Activated T-helper 1 cell treated with Interleukin-2 at 50 U/mL for 16 hours (primary cell): ENCODE results near the gene DAD1.
"Not testable (repeated sequence)": the region's sequence is repeated elsewhere in the genome, so short reads cannot be mapped to it uniquely, and the experiment has no call there.

Experiments
- DNase-seq: peaks from one replicate; pipeline ENCODE4 v3.0.0-alpha.2; 2020; ENCODE audit warnings: low read depth

Gene DAD1

GRCh38 chr14:22552001-22552826, 36.8 kb downstream of the DAD1 start:
- no peak for DNase-seq

- DNase-seq: no peak
Observed at GRCh38 chr14:22551605-22551997, 37.4 kb downstream of the DAD1 start.

DNA sequence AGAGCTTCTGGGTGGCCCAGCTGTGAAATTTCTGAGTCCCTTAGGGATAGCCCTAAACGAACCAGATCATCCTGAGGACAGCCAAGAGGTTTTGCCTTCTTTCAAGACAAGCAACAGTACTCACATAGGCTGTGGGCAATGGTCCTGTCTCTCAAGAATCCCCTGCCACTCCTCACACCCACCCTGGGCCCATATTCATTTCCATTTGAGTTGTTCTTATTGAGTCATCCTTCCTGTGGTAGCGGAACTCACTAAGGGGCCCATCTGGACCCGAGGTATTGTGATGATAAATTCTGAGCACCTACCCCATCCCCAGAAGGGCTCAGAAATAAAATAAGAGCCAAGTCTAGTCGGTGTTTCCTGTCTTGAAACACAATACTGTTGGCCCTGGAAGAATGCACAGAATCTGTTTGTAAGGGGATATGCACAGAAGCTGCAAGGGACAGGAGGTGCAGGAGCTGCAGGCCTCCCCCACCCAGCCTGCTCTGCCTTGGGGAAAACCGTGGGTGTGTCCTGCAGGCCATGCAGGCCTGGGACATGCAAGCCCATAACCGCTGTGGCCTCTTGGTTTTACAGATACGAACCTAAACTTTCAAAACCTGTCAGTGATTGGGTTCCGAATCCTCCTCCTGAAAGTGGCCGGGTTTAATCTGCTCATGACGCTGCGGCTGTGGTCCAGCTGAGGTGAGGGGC, 38.9 kb downstream of the DAD1 start:
- peak; percentile 45 for DNase-seq

GRCh38 chr14:22549324-22549962, 39.6 kb downstream of the DAD1 start:
- no peak for DNase-seq

GRCh38 chr14:22547948-22548750, 40.9 kb downstream of the DAD1 start:
- DNase-seq: no peak

DNA sequence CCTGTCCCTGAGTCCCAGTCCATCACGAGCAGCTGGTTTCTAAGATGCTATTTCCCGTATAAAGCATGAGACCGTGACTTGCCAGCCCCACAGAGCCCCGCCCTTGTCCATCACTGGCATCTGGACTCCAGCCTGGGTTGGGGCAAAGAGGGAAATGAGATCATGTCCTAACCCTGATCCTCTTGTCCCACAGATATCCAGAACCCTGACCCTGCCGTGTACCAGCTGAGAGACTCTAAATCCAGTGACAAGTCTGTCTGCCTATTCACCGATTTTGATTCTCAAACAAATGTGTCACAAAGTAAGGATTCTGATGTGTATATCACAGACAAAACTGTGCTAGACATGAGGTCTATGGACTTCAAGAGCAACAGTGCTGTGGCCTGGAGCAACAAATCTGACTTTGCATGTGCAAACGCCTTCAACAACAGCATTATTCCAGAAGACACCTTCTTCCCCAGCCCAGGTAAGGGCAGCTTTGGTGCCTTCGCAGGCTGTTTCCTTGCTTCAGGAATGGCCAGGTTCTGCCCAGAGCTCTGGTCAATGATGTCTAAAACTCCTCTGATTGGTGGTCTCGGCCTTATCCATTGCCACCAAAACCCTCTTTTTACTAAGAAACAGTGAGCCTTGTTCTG, 41.6 kb downstream of the DAD1 start:
- no peak for DNase-seq

DNA sequence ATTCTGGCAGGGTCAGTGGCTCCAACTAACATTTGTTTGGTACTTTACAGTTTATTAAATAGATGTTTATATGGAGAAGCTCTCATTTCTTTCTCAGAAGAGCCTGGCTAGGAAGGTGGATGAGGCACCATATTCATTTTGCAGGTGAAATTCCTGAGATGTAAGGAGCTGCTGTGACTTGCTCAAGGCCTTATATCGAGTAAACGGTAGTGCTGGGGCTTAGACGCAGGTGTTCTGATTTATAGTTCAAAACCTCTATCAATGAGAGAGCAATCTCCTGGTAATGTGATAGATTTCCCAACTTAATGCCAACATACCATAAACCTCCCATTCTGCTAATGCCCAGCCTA, 42.3 kb downstream of the DAD1 start:
- DNase-seq: no peak

DNA sequence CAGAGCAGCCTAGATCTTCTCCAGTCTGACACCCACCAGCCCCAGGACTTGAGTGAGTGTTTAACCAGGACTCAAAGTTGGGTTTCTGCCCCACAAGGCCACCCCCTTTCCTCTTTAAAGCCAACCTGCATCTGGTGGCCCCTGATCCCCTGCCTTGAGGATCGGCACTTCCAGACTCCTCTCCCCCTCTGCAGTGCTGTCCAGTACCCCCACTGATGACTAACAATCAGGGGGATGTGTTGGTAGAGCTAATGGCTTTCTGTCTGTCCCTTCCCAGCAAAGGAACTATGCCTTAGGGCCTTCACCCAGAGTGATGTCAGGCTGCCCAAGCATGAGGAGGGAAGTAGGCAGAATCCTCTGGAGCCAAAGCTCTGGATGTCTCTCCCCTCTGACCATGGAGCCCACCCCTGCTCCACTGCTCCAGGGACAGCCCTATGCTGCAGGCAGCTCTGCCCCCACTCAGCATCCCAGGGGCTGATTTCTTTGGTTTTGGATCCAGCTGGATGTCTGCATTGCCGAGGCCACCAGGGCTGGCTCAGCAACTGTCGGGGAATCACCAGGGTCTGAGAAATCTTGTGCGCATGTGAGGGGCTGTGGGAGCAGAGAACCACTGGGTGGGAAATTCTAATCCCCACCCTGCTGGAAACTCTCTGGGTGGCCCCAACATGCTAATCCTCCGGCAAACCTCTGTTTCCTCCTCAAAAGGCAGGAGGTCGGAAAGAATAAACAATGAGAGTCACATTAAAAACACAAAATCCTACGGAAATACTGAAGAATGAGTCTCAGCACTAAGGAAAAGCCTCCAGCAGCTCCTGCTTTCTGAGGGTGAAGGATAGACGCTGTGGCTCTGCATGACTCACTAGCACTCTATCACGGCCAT, 42.9 kb downstream of the DAD1 start:
- DNase-seq: no peak

- DNase-seq: no peak
Observed at GRCh38 chr14:22544881-22545420, 44.1 kb downstream of the DAD1 start.

DNA sequence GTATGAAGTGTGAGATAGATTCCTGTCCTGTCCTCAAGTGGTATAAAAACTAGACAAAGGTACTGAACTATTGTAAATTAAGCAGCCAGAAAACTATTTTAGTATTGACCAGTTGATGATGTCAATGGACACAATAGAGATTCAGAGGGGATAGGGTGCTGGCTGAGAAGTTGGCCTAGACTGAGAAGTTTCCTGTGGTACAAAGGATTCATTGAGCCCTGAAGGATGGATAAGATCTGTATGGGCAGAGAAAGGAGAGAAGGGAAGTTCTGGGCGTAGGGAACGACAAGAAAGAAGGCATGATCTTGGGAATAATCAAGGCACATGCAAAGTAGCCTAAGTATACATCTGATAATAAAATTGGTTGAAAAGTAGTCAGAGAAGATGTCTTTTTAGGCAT, 44.6 kb downstream of the DAD1 start:
- DNase-seq: no peak

GRCh38 chr14:22543570-22544357, 45.3 kb downstream of the DAD1 start:
- DNase-seq: not testable (repeated sequence)

- no peak for DNase-seq
Observed at GRCh38 chr14:22542360-22542759, 46.7 kb downstream of the DAD1 start.

- no peak for DNase-seq
Observed at GRCh38 chr14:22541721-22542120, 47.3 kb downstream of the DAD1 start.

DNA sequence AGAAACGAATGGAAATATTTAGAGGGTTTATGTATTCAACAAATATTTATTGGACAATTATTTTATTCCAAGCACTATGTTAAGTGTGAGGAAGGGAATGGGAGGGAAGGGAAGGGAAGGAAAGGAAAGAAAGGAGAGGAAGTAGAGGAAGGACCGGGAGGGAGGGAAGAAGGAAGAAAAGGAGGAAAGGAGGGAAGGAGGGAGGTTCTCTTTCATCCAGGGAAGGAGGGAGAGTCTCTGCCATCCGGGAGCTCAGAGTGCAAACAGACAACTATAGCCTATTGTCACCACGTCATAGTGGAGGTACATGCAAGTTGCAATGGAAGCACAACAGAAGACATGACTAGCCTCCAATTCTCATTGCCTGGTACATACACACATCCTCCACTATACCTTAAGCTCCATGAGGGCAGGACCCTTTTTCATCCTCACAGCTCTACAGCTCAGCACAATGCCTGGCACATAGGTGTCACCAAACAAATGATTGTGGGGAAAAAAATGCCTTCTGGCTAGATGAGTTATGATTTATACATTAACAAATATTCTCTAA, 48.1 kb downstream of the DAD1 start:
- no peak for DNase-seq

GRCh38 chr14:22540293-22540692, 48.7 kb downstream of the DAD1 start:
- DNase-seq: no peak

GRCh38 chr14:22539831-22540230, 49.2 kb downstream of the DAD1 start:
- DNase-seq: no peak

DNA sequence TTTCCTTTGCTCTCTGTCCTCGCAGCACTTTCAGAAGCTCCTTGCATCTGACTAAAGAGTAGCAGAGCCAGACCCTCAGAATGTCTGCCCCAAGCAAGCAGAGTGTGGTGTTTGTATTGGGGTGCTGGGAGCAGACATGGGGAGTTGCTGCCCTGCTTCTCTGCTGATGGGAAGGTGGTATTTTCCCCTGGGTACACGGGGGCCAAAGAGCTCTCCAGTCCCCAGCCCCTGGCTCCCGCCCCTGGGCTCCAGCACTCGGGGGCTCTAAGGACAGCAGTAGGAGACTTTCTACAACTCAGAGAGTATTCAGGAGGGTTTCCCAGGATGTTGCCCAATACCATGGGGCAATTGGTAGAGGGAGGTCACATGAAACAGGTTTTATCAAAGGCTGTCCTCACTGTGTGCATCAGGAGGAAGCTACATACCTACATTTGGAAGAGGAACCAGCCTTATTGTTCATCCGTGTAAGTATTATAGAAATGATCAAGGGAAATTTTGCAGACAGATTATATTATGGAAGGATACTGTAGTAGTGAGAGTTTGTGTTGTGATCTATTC, 50.3 kb downstream of the DAD1 start:
- no peak for DNase-seq

DNA sequence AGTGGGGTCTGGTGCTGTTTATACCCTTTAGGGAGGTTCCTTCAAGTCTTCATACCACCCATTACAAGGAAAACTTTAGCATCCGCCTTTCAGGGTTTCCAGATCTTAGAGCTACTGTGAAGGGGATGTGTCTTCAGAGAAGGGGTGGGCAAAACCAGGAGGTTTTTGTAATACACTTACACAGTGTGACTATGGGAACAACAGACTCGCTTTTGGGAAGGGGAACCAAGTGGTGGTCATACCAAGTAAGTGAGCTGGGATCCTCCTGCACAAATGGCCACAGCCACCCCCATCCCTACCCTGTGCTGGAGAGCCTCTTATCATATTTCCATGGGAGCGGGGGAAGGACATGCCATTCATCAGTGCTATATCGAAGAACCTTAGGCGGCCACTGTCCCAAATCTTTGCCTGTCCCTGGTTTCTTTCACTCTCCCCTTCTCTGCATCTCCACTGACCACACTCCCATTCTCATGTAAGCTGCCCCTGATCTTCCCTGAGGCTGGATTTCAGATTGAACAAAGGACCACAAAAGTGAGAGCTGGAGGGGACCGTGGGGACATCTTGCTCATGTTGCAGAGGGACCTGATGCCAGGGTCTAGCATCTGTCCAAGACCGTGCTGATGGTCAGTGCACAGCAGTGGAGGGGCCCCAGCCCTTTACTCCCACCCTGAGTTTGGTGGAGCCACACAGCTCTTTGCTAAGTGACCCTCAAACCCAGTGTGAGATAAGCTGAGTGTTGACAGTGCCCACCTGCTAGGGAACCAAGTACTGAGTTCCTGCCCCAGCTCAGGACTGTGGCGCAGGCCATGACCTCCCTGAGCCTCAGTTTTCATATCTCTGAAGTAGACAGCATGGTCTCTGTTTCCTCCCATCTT, 51.4 kb downstream of the DAD1 start:
- no peak for DNase-seq
